OCI-LY7 (cell line): ENCODE results near the gene RAPGEF3. TPM values are rescaled to one million over a fixed set of nuclear protein-coding genes. Genes with fewer than 3 reads are reported as not detected.

Experiments
- BruUV-seq: library from RNA; stranded (reverse); fragments of 400-500 nt; replicated peaks from 2 replicates; lab custom pipeline; 2021; lab: Mats Ljungman, UMichigan
- CTCF ChIA-PET: fragments of 300-600 bp; sonication (Branson Sonifier 250); formaldehyde crosslinking; loops from one replicate; lab custom pipeline; 2022; ENCODE audit warnings: antibody characterized with exemption; ENCODE audit not compliant: unreplicated experiment; lab: Charles Lee
- POLR2A ChIA-PET: fragments of 300-600 bp; sonication (Branson Sonifier 250); formaldehyde crosslinking; loops from one replicate; lab custom pipeline; 2022; ENCODE audit warnings: antibody characterized with exemption; lab: Charles Lee
- DNase-seq: peaks from one replicate; pipeline ENCODE4 v3.0.0-alpha.2; 2015; ENCODE audit warnings: low spot score
- H2AFZ ChIP-seq: fragments of 200-600 bp; sonication (generic), shearing (Covaris generic); 2 replicates; pipeline ENCODE4 v1.6.1; 2014; ENCODE audit warnings: mild to moderate bottlenecking, antibody characterized with exemption, low read length, moderate library complexity
- H3K27ac ChIP-seq: fragments of 200-600 bp; sonication (generic); 2 replicates; pipeline ENCODE4 v1.5.1; 2014; ENCODE audit warnings: mixed run types, low read depth, mild to moderate bottlenecking, moderate library complexity, low read length, inconsistent platforms; ENCODE audit not compliant: poor library complexity, severe bottlenecking
- H3K36me3 ChIP-seq: fragments of 200-600 bp; sonication (generic); 2 replicates; pipeline ENCODE4 v1.6.1; 2014; ENCODE audit warnings: mild to moderate bottlenecking, antibody characterized with exemption, low read length, moderate library complexity, mixed read lengths; ENCODE audit not compliant: insufficient read depth
- H3K4me1 ChIP-seq: fragments of 200-600 bp; sonication (generic); 2 replicates; pipeline ENCODE4 v1.5.1; 2014; ENCODE audit warnings: mild to moderate bottlenecking, low read length; ENCODE audit not compliant: insufficient read depth, poor library complexity, severe bottlenecking
- H3K4me2 ChIP-seq: fragments of 200-600 bp; sonication (generic); 2 replicates; pipeline ENCODE4 v1.6.1; 2014; ENCODE audit warnings: mild to moderate bottlenecking, low read length
- H3K4me3 ChIP-seq: fragments of 200-600 bp; sonication (generic); 2 replicates; pipeline ENCODE4 v1.5.1; 2014; ENCODE audit warnings: mild to moderate bottlenecking, low read depth, low read length; ENCODE audit not compliant: poor library complexity, severe bottlenecking
- H3K79me2 ChIP-seq: fragments of 200-600 bp; sonication (generic); 2 replicates; pipeline ENCODE4 v1.6.1; 2016; ENCODE audit warnings: low read depth, mild to moderate bottlenecking, low read length, moderate library complexity, mixed read lengths; ENCODE audit not compliant: insufficient read depth
- H3K9me2 ChIP-seq: fragments of 200-600 bp; sonication (generic); 2 replicates; pipeline ENCODE4 v1.6.1; 2016; ENCODE audit warnings: mild to moderate bottlenecking, low read length, mixed read lengths; ENCODE audit not compliant: insufficient read depth
- H3K9me3 ChIP-seq: fragments of 200-600 bp; sonication (generic); 2 replicates; pipeline ENCODE4 v1.6.1; 2014; ENCODE audit warnings: mild to moderate bottlenecking, mixed run types, low read length, mixed read lengths
- H4K20me1 ChIP-seq: fragments of 200-600 bp; sonication (generic); 2 replicates; pipeline ENCODE4 v1.6.1; 2014; ENCODE audit warnings: mild to moderate bottlenecking, antibody characterized with exemption, low read length, moderate library complexity, mixed read lengths; ENCODE audit not compliant: insufficient read depth
- EZH2phosphoT487 ChIP-seq: fragments of 200-600 bp; sonication (generic); IDR thresholded peaks from 2 replicates; pipeline ENCODE4 v1.6.1; 2018; ENCODE audit warnings: low read depth, borderline replicate concordance, mild to moderate bottlenecking, mixed run types, antibody characterized with exemption, low read length, moderate library complexity, mixed read lengths
- intact Hi-C: fragments of 100-400 bp; cut with micrococcal nuclease; formaldehyde crosslinking; loops from one replicate; pipeline ENCODE4 v1.10.0; 2022; ENCODE audit not compliant: unreplicated experiment
- total RNA-seq, 2 experiments: library from RNA; depleted of rRNA in 1 of 2; stranded (reverse); fragments of >200 nt in 1 of 2; shearing (Covaris generic) in 1 of 2; gene quantifications; 2 replicates each; pipeline ENCODE4 v1.2.3, GENCODE V29; 2014 to 2022
- TF ChIP-seq, protein P1 (sequence below): fragments of 200-600 bp; sonication (generic); conservative IDR thresholded peaks from 2 replicates; pipeline ENCODE4 v1.5.1; 2014; ENCODE audit warnings: mild to moderate bottlenecking, antibody characterized with exemption, low read length, moderate library complexity, mixed read lengths

Gene RAPGEF3
- total RNA-seq, 2 experiments from 2014 or later: 0.69 to 4.7 TPM

DNA sequence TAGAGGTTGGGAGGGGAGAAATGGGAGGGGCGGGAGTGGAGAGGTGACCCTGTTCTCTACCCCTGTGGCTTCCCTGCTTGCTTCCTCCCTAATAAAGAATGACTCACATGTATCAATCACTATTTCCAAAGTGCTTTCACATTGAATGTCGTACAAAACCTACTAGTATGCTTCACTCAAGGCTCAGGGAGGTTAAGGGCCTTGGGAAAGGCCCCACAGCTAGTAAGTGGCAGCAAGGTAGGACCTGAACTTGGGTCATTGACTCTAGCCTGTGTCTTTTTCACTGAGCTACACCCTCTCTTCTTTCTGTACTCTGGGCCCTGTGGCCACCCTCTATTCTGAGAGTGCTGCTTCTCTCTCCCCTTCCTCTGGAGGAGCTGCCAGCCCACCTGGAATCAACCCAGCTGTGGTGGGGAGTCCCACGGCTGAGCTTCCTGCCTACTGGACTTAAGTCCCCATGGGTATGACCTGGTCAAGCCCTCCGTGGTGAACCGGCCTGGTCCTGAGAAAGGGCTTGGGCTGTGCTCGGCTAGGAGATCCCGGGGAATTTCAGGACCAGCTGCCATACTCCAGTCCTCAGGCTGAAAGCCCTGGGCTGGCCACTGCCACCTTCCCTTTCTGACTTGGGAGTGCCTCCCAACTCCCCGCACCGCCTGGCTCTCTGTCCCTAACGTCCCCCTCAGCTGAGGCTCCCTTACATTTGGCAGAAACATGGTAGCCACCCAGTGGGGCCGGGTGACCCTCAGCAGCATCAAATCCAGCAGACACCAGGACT, 27.4 kb upstream of the RAPGEF3 start:
- POLR2A ChIA-PET: interaction anchor here (1.8 kb wide), 1 partner anchor 22 kb away, joined by 5 read pairs; no protein-coding TSS in a partner anchor
- Histone ChIP-seq H3K9me3 (no peaks in the 10 kb centered on the region), H3K4me3 (no peak overlapping the region), H2AFZ (no peak overlapping the region), H3K79me2 (no peaks in the 10 kb centered on the region), H3K4me1 (no peaks in the 10 kb centered on the region), H3K36me3 (peaks cover 91% of the 10 kb centered on the region), H3K27ac (no peak overlapping the region), H4K20me1 (no peaks in the 10 kb centered on the region), H3K4me2 (no peak overlapping the region), H3K9me2 (no peaks in the 10 kb centered on the region)
- no peak for DNase-seq
- no TSS peak for BruUV-seq
- TF ChIP-seq EZH2phosphoT487: no peak
- TF ChIP-seq, protein P1, sequence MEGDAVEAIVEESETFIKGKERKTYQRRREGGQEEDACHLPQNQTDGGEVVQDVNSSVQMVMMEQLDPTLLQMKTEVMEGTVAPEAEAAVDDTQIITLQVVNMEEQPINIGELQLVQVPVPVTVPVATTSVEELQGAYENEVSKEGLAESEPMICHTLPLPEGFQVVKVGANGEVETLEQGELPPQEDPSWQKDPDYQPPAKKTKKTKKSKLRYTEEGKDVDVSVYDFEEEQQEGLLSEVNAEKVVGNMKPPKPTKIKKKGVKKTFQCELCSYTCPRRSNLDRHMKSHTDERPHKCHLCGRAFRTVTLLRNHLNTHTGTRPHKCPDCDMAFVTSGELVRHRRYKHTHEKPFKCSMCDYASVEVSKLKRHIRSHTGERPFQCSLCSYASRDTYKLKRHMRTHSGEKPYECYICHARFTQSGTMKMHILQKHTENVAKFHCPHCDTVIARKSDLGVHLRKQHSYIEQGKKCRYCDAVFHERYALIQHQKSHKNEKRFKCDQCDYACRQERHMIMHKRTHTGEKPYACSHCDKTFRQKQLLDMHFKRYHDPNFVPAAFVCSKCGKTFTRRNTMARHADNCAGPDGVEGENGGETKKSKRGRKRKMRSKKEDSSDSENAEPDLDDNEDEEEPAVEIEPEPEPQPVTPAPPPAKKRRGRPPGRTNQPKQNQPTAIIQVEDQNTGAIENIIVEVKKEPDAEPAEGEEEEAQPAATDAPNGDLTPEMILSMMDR: no peak
- intact Hi-C loops: no loop called here
- CTCF ChIA-PET: interaction anchor here (0.8 kb wide), 1 partner anchor 32 kb away, joined by 3 read pairs; no protein-coding TSS in a partner anchor

DNA sequence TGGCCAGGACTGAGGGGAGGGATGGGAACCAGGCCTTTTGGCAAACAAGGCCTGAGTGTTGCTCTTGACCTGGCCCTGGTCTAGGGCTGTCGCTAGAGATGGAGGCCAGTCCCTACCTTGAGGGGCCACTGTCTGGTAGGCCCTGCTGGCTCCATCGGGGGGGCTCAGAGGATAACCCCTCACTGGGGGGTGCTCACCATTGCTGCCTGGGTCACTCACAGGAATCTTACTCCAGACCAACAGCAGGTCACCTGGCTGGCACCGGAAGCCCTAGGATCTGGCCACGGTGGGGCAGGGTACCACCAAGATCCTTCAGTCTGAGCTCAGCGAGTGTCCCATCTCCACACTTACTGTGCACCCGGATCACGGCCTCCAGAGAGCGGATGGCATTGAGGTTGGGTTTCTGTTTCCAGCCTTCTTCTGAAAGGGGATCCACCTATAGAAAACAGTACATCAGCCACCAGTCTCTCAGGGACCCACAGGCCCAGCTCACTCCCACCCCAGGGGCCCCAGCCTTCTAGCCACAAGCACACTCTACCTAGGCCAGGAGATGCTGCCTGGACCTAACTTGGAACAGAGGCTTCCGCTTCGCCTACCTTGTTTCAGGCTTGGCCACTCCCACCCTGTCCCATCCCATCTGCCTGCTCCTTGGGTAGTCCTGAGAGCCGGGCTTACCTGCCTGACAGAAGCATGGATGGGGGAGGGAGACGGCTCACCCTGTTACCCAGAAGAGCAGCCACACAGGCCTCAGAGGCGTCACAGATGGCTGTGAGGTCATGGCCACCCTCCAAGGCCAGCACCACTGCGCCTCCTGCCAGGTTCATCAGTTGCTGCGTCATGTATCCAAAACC, 26.6 kb upstream of the RAPGEF3 start:
- Histone ChIP-seq H3K4me3 (no peak overlapping the region), H3K79me2 (no peaks in the 10 kb centered on the region), H3K27ac (no peak overlapping the region), H3K4me2 (no peak overlapping the region), H3K36me3 (peaks cover 83% of the 10 kb centered on the region), H3K9me3 (no peaks in the 10 kb centered on the region), H3K9me2 (no peaks in the 10 kb centered on the region), H3K4me1 (no peaks in the 10 kb centered on the region), H2AFZ (no peak overlapping the region), H4K20me1 (no peaks in the 10 kb centered on the region)
- TF ChIP-seq EZH2phosphoT487: no peak
- TF ChIP-seq, protein P1: no peak
- BruUV-seq: no TSS peak
- ChIA-PET CTCF (no interaction called here), POLR2A (no interaction called here)
- intact Hi-C loops: no loop called here
- DNase-seq: no peak
